IPS-15b (cell line): Measurements from ENCODE around the gene FOS.
A peak's percentile ranks its signal among the peaks of the same experiment; 100 is the strongest.

ENCODE experiments used
- H3K27me3 ChIP-seq: one replicate; pipeline ENCODE4 v1.6.1; 2013; ENCODE audit warnings: low read length; ENCODE audit not compliant: control insufficient read depth, insufficient read depth
- H3K36me3 ChIP-seq: one replicate; pipeline ENCODE4 v1.6.1; 2013; ENCODE audit warnings: low read length; ENCODE audit not compliant: control insufficient read depth, insufficient read depth
- H3K4me1 ChIP-seq: one replicate; pipeline ENCODE4 v1.6.1; 2013; ENCODE audit warnings: mild to moderate bottlenecking, low read length; ENCODE audit not compliant: control insufficient read depth, insufficient read depth
- H3K4me3 ChIP-seq: one replicate; pipeline ENCODE4 v1.5.1; 2013; ENCODE audit warnings: low read depth, low read length
- H3K9ac ChIP-seq: one replicate; pipeline ENCODE4 v1.6.1; 2013; ENCODE audit warnings: low read depth, mild to moderate bottlenecking, low read length
- H3K9me3 ChIP-seq: one replicate; pipeline ENCODE4 v1.6.1; 2013; ENCODE audit warnings: mild to moderate bottlenecking, low read length; ENCODE audit not compliant: control insufficient read depth, insufficient read depth

The FOS gene

DNA sequence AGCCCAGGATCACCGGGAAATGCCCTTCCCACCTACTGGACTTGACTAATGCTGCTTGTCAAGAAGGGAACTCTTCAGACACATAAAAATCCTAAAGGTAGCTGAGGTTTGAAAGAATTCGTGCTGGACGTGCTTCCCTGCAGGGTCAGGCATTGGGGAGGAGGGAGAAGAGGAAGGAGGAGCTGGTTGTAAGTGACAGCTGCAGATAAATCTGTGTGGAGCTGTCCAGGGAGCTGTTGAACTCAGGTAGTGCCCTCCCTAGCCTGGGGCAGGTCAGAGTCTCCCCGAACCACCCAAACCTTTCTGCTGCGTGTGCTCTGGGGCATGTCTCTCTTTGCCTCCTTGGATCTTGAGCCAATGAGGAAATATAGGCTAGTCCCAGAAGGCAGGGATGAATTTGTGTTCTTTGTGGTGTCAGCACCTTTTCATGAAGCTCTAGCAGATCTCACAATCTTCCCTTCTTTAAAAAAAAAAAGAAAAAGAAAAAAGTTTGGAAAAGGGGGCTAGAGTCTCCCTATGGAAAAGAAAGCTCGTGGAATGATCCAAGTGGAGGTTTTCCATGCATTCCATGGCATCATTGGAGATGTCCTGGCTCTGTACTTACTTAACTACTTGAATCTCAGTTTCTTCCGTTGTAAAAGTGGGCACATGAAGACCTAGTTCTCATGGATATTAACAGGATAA, 23.6 kb upstream of the FOS start:
- H3K9ac ChIP-seq, result no peak overlapping the region

GRCh38 chr14:75258079-75258802, 20.4 kb upstream of the FOS start:
- H3K4me1 ChIP-seq, result no peaks in the 10 kb centered on the region

More for the DNA sequence above, 23.6 kb upstream of the FOS start:
- no peaks in the 10 kb centered on the region for H3K9me3 ChIP-seq
- H3K4me1 ChIP-seq, result no peaks in the 10 kb centered on the region
- H3K4me3 ChIP-seq, result no peak overlapping the region
- no peaks in the 10 kb centered on the region for H3K27me3 ChIP-seq
- H3K36me3 ChIP-seq, result no peaks in the 10 kb centered on the region

DNA sequence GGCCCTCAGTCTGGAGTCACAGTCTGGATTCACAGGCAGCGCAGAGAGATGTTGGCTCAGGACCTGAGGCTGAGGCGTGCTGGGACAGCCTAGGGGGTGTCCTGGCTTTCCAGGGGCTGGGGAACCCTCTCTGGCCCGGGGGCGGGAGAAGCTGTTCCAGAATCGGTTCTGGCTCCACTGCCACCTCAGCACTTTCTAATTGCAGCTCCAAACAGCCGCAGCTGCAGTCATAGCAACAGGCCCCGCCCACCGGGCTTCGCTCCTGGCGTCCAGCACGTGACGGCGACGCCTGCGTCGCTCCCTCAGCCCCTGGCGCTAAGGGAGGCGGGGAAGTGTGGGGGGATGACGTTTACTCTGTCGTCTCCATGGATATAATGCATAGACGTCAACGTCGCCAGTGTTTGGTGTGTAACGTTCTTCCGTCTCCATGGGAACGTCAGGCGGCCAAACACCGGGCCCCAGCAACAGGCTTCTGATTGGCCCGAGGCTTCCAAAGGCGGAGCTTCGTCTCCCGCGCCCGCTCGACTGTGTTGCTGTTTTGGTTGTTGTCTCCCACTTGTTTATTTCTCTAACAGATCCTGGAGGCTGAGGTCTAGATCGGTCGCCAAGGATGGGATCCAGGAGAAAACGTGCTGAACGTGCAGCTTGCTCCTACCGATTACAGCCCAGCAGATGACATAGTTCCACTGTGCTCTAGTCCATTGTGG, 19.7 kb upstream of the FOS start:
- Histone ChIP-seq H3K9me3 (no peaks in the 10 kb centered on the region), H3K36me3 (no peaks in the 10 kb centered on the region), H3K9ac (peak overlapping the region; percentile 8), H3K4me1 (no peaks in the 10 kb centered on the region), H3K27me3 (peaks cover 4% of the 10 kb centered on the region), H3K4me3 (peak overlapping the region; percentile 79)

More at GRCh38 chr14:75258079-75258802, 20.4 kb upstream of the FOS start:
- Histone ChIP-seq H3K9me3 (no peaks in the 10 kb centered on the region), H3K9ac (peak overlapping the region; percentile 32), H3K4me3 (peak overlapping the region; percentile 79), H3K36me3 (no peaks in the 10 kb centered on the region), H3K27me3 (peaks cover 3% of the 10 kb centered on the region)

- no peaks in the 10 kb centered on the region for H3K36me3 ChIP-seq
- H3K4me3 ChIP-seq, result peak overlapping the region; percentile 68
- peak overlapping the region; percentile 8 for H3K9ac ChIP-seq
- no peaks in the 10 kb centered on the region for H3K4me1 ChIP-seq
- peaks cover 5% of the 10 kb centered on the region for H3K27me3 ChIP-seq
- no peaks in the 10 kb centered on the region for H3K9me3 ChIP-seq
Observed at GRCh38 chr14:75259510-75259855, 19.1 kb upstream of the FOS start.

DNA sequence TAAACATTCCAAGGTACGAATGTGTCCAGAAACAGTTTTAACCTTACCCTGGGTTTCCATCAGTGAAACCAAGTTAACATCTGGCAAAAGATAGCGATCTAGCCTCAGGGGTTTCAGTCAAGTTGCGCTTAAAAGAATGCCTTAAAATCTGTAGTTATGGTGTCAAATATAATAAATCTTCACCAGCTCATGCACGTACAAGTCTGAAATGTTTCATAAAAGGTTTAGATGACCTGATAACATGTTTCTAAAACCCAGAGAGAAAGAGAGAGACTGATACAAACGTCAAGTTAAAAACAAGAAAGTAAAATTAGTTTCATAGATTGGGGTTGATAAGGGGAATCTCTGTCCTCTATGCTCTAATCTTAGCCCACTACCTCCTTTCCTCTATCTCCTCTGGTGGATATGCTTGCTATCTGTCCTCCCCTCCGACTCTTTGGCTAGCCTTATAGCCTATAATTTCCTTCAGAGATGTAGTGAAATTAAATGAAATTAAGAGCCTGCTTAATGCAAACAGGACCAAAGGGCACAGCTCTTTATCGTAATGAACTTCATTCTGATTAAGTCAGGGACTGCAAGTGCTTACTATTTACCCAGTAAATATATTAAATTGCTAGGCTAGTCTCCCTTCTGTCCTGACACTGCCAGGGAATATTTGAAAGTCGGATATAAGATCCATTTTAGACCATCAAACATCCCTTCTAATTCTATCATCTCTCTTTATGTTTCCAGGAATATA, 18.4 kb upstream of the FOS start:
- peak overlapping the region; percentile 68 for H3K4me3 ChIP-seq
- H3K9ac ChIP-seq, result no peak overlapping the region
- H3K36me3 ChIP-seq, result no peaks in the 10 kb centered on the region
- H3K9me3 ChIP-seq, result no peaks in the 10 kb centered on the region
- peaks cover 5% of the 10 kb centered on the region for H3K27me3 ChIP-seq
- no peaks in the 10 kb centered on the region for H3K4me1 ChIP-seq

DNA sequence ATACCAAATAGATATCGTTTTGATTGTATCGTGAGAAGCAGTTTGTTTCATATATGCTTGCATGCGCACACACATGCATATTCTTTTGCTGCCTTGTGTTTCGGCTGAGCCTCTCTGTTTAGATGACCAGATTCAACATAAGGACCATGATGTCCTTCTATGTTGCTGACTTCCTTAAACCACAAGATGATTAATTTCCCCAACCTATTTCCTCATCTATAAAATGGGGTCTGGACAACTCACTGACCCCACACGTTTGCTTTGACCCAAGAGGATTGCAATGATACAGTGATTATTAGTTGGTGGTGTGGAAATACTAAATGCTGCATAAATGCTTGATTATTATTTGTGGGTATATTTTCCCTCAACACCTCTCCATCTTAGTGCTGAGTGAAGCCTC, 16.8 kb upstream of the FOS start:
- no peak overlapping the region for H3K4me3 ChIP-seq
- peaks cover 5% of the 10 kb centered on the region for H3K27me3 ChIP-seq
- H3K9me3 ChIP-seq, result no peaks in the 10 kb centered on the region
- no peak overlapping the region for H3K9ac ChIP-seq
- no peaks in the 10 kb centered on the region for H3K36me3 ChIP-seq
- no peaks in the 10 kb centered on the region for H3K4me1 ChIP-seq

GRCh38 chr14:75262641-75263040, 16.0 kb upstream of the FOS start:
- Histone ChIP-seq H3K27me3 (peaks cover 5% of the 10 kb centered on the region), H3K4me3 (no peak overlapping the region), H3K36me3 (no peaks in the 10 kb centered on the region), H3K9me3 (no peaks in the 10 kb centered on the region), H3K9ac (no peak overlapping the region), H3K4me1 (peaks cover 4% of the 10 kb centered on the region)

- Histone ChIP-seq H3K4me1 (peaks cover 4% of the 10 kb centered on the region), H3K36me3 (no peaks in the 10 kb centered on the region), H3K27me3 (peaks cover 5% of the 10 kb centered on the region), H3K4me3 (no peak overlapping the region), H3K9me3 (no peaks in the 10 kb centered on the region), H3K9ac (no peak overlapping the region)
Observed at GRCh38 chr14:75264036-75264435, 14.6 kb upstream of the FOS start.

GRCh38 chr14:75267141-75267721, 11.4 kb upstream of the FOS start:
- Histone ChIP-seq H3K4me3 (no peak overlapping the region), H3K36me3 (no peaks in the 10 kb centered on the region), H3K27me3 (peaks cover 2% of the 10 kb centered on the region), H3K9ac (no peak overlapping the region), H3K9me3 (no peaks in the 10 kb centered on the region), H3K4me1 (peaks cover 4% of the 10 kb centered on the region)

DNA sequence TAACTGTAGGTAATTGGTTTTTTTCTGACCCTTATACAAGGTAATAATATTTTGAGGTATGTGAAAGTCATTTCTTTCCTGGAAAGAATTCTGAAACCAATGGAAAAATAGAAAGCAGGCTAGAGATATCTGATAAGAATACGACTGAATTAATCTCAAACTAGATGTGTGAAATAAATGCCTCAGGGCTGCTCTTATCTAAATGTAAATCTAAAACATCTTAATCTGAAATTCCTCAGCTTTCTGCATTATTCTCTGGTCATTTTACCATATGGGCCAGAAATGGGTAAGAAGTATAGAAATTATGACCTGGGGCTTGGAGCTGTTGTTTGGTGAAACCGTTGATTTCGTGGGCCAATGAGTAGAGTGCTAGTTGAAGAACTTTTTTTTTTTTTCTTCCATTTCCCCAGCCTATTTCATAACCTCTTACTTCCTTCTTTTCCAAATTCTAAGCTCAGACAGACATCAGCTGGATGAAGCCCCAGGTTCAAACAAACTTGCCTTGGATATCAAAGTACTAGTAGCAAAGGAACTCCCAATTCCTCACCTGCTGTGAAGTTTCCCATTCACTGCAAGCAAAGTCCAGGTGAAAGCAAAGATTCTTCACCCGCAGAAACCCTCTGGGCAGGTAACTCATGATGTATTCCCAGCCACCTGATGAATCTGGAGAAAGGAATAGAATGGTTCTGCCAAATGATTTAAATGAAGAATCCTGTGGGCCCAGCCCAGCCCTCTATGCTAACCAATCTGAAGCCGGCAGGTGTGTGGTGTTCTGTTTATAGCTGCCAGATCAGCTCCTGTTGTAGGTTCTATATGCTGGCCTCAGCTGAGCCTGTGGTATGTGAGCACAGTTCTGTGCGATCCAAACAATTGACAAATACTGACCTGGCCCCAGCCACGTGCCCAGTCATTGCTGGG, 9.7 kb upstream of the FOS start:
- Histone ChIP-seq H3K4me3 (no peak overlapping the region), H3K36me3 (no peaks in the 10 kb centered on the region), H3K9me3 (no peaks in the 10 kb centered on the region), H3K9ac (no peak overlapping the region), H3K27me3 (peaks cover 7% of the 10 kb centered on the region), H3K4me1 (peaks cover 4% of the 10 kb centered on the region)
